Measurements from ENCODE around the gene EVA1A.

The EVA1A gene

GRCh38 chr2:75516378-75517360 lies 44.1 kb downstream of the EVA1A start:
- no peaks in the 10 kb centered on the region for H3K36me3 ChIP-seq (ENCODE audit: control insufficient read depth, insufficient read depth, low read length)
- no peaks in the 10 kb centered on the region for H3K27me3 ChIP-seq (ENCODE audit: control insufficient read depth, insufficient read depth, low read length)
- no CpG with 5 or more reads among the region's 8 CpGs for WGBS (ENCODE audit: insufficient coverage, insufficient read length)
- H3K4me3 ChIP-seq (ENCODE audit: low read length): no peak overlapping the region
- H3K4me1 ChIP-seq (ENCODE audit: control insufficient read depth, insufficient read depth, low read length): no peaks in the 10 kb centered on the region
- no peaks in the 10 kb centered on the region; the same call in 1 of the 2 replicates for H3K9me3 ChIP-seq (ENCODE audit: control insufficient read depth, insufficient read depth, low read length)
- H3K27ac ChIP-seq (ENCODE audit: low read length): no peak overlapping the region
- no peak for DNase-seq (ENCODE audit: low read depth, low spot score)

DNA sequence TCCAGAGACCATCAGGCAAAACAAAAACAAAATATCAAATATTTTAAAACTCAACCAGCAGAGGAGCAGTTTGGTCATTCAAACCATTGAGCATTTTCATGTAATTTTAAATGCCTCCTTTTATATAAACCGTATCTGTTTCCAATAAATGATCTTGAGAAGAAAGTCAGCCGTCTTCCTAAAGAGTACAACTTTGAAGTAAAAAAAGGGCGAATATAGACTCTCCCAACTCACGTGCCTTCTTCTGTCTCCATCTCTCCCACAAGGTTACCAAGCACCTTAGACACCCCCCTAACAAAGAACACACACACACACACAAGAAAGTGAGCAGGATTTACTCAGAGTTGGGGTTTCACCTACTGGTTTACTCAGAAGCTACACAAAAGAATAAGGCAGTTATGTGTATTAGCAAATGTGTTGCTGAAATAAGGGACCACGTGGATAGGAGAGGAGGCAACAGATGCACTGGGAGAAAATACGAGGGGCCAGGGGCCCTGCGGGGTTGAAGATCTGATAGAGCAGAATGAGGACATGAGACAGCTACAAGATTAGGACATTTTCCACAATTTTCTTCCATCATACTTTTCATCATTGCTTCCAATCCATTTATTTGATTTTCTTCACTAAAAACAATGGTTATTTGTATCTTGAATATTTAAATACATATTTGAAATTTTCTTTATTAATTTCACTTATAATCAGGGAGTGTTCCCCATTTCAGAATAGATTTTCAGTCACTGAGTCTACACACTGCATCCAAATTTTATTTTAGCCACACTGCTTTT lies 45.0 kb downstream of the EVA1A start:
- Histone ChIP-seq H3K9me3 (ENCODE audit: control insufficient read depth, insufficient read depth, low read length) (no peaks in the 10 kb centered on the region; the same call in 1 of the 2 replicates), H3K36me3 (ENCODE audit: control insufficient read depth, insufficient read depth, low read length) (no peaks in the 10 kb centered on the region), H3K27ac (ENCODE audit: low read length) (no peak overlapping the region), H3K27me3 (ENCODE audit: control insufficient read depth, insufficient read depth, low read length) (no peaks in the 10 kb centered on the region), H3K4me3 (ENCODE audit: low read length) (no peak overlapping the region), H3K4me1 (ENCODE audit: control insufficient read depth, insufficient read depth, low read length) (no peaks in the 10 kb centered on the region)
- no peak for DNase-seq (ENCODE audit: low read depth, low spot score)
- WGBS (ENCODE audit: insufficient coverage, insufficient read length): no CpG with 5 or more reads among the region's 7 CpGs

GRCh38 chr2:75513616-75514170 lies 47.0 kb downstream of the EVA1A start:
- H3K27ac ChIP-seq (ENCODE audit: low read length): no peak overlapping the region
- no peak for DNase-seq (ENCODE audit: low read depth, low spot score)
- H3K36me3 ChIP-seq (ENCODE audit: control insufficient read depth, insufficient read depth, low read length): 0 out of 2 replicates have a peak, but pooled peaks cover 2% of the 10 kb centered on the region
- H3K9me3 ChIP-seq (ENCODE audit: control insufficient read depth, insufficient read depth, low read length): no peaks in the 10 kb centered on the region; the same call in 1 of the 2 replicates
- no CpG with 5 or more reads among the region's 4 CpGs for WGBS (ENCODE audit: insufficient coverage, insufficient read length)
- H3K4me3 ChIP-seq (ENCODE audit: low read length): no peak overlapping the region
- no peaks in the 10 kb centered on the region for H3K4me1 ChIP-seq (ENCODE audit: control insufficient read depth, insufficient read depth, low read length)
- H3K27me3 ChIP-seq (ENCODE audit: control insufficient read depth, insufficient read depth, low read length): no peaks in the 10 kb centered on the region

GRCh38 chr2:75512455-75513212 lies 48.1 kb downstream of the EVA1A start:
- Histone ChIP-seq H3K9me3 (ENCODE audit: control insufficient read depth, insufficient read depth, low read length) (no peaks in the 10 kb centered on the region; the same call in 1 of the 2 replicates), H3K36me3 (ENCODE audit: control insufficient read depth, insufficient read depth, low read length) (0 out of 2 replicates have a peak, but pooled peaks cover 2% of the 10 kb centered on the region), H3K4me3 (ENCODE audit: low read length) (no peak overlapping the region), H3K27ac (ENCODE audit: low read length) (no peak overlapping the region), H3K4me1 (ENCODE audit: control insufficient read depth, insufficient read depth, low read length) (no peaks in the 10 kb centered on the region), H3K27me3 (ENCODE audit: control insufficient read depth, insufficient read depth, low read length) (no peaks in the 10 kb centered on the region)
- DNase-seq (ENCODE audit: low read depth, low spot score): no peak

DNA sequence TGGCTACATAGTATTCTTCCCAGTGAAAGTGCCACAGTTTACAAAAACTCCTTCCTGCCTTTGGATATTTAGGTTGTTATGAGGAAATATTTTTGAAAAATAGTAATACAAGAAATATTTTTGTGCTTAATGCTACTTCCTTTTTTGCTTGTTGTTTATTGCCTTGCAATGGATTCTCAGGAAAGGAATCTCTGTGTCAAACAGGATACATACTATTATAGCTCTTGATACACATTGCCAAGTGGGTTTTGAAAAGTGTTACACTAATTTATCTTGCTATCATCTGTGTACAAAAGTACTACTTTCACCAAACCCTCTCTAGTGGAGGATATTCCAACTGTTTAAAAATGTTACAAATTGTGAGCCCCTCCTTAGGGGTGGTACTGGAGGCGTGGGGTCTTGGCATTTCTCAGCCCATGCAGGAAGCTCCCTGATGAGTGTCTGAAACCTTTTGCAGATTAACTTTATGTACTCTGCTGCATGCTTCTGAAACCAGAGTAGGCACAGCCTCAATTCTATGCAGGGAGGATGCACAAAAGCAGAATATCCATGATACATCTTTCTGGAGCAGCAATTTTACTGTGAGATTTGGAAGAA lies 54.5 kb downstream of the EVA1A start:
- H3K36me3 ChIP-seq (ENCODE audit: control insufficient read depth, insufficient read depth, low read length): 0 out of 2 replicates have a peak, but pooled peaks cover 2% of the 10 kb centered on the region
- H3K27ac ChIP-seq (ENCODE audit: low read length): no peak overlapping the region
- no peak overlapping the region for H3K4me3 ChIP-seq (ENCODE audit: low read length)
- WGBS (ENCODE audit: insufficient coverage, insufficient read length): no CpG with 5 or more reads among the region's 1 CpG
- H3K27me3 ChIP-seq (ENCODE audit: control insufficient read depth, insufficient read depth, low read length): no peaks in the 10 kb centered on the region
- H3K4me1 ChIP-seq (ENCODE audit: control insufficient read depth, insufficient read depth, low read length): no peaks in the 10 kb centered on the region
- H3K9me3 ChIP-seq (ENCODE audit: control insufficient read depth, insufficient read depth, low read length): no peaks in the 10 kb centered on the region
- no peak for DNase-seq (ENCODE audit: low read depth, low spot score)

- H3K27ac ChIP-seq (ENCODE audit: low read length): no peak overlapping the region
- no peaks in the 10 kb centered on the region for H3K9me3 ChIP-seq (ENCODE audit: control insufficient read depth, insufficient read depth, low read length)
- WGBS (ENCODE audit: insufficient coverage, insufficient read length): no CpG with 5 or more reads among the region's 5 CpGs
- H3K27me3 ChIP-seq (ENCODE audit: control insufficient read depth, insufficient read depth, low read length): no peaks in the 10 kb centered on the region
- no peaks in the 10 kb centered on the region for H3K36me3 ChIP-seq (ENCODE audit: control insufficient read depth, insufficient read depth, low read length)
- no peak for DNase-seq (ENCODE audit: low read depth, low spot score)
- no peaks in the 10 kb centered on the region for H3K4me1 ChIP-seq (ENCODE audit: control insufficient read depth, insufficient read depth, low read length)
- no peak overlapping the region for H3K4me3 ChIP-seq (ENCODE audit: low read length)
Observed at GRCh38 chr2:75505012-75505411, 55.7 kb downstream of the EVA1A start.

DNA sequence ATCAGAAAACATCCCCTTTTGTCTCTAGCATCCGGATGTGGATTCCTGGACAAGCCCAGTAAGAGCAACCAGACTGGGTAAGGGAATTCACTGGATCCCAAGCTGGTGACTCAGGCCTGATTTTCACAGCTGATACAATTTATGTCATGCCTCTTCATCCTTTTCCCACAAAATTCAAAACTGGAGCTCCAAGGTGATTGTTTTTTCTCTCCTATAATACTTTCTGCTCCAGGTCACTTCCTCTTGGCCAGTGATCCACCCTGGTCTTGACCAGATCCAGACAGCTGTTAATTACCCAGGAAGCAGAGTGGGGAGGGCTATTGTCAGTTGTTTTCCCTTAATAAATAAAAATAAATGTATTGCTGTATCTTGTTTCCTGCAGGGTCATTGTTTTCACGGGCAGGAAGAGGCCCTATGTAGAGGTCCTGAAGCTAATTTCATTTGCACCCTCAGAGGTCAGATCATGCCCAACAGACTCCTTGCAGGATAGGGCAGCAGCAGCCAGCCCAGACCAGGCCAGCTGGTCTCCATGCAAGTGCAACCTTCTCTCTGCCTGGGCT lies 57.6 kb downstream of the EVA1A start:
- Histone ChIP-seq H3K27ac (ENCODE audit: low read length) (no peak overlapping the region), H3K4me1 (ENCODE audit: control insufficient read depth, insufficient read depth, low read length) (no peaks in the 10 kb centered on the region), H3K27me3 (ENCODE audit: control insufficient read depth, insufficient read depth, low read length) (no peaks in the 10 kb centered on the region), H3K4me3 (ENCODE audit: low read length) (no peak overlapping the region), H3K36me3 (ENCODE audit: control insufficient read depth, insufficient read depth, low read length) (no peaks in the 10 kb centered on the region), H3K9me3 (ENCODE audit: control insufficient read depth, insufficient read depth, low read length) (no peaks in the 10 kb centered on the region)
- DNase-seq (ENCODE audit: low read depth, low spot score): no peak
- WGBS (ENCODE audit: insufficient coverage, insufficient read length): no CpG with 5 or more reads among the region's 2 CpGs

DNA sequence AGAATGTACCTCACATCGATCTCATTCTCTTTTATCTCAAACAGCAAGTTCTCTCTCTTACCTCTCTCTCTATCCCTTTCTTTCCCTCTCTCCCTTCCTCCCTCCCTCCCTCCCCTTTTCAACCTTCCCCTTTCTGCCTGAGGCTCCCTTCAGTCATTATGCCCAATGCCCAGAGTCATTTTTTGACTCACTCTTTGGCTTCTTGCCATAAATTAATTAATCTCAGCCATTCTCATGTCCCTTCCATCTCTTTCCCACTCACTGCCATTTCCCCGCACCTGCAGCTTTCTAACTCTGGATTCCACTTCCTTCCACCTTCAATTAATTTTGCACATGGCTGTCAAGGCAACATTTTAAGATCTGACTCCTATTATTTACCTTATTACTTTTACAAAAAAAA lies 60.1 kb downstream of the EVA1A start:
- Histone ChIP-seq H3K27ac (ENCODE audit: low read length) (no peak overlapping the region), H3K27me3 (ENCODE audit: control insufficient read depth, insufficient read depth, low read length) (no peaks in the 10 kb centered on the region), H3K4me1 (ENCODE audit: control insufficient read depth, insufficient read depth, low read length) (no peaks in the 10 kb centered on the region), H3K9me3 (ENCODE audit: control insufficient read depth, insufficient read depth, low read length) (no peaks in the 10 kb centered on the region), H3K36me3 (ENCODE audit: control insufficient read depth, insufficient read depth, low read length) (no peaks in the 10 kb centered on the region), H3K4me3 (ENCODE audit: low read length) (no peak overlapping the region)
- WGBS (ENCODE audit: insufficient coverage, insufficient read length): 100% methylated on average over 1 of the region's 2 CpGs
- DNase-seq (ENCODE audit: low read depth, low spot score): no peak

- DNase-seq (ENCODE audit: low read depth, low spot score): no peak
- Histone ChIP-seq H3K27ac (ENCODE audit: low read length) (no peak overlapping the region), H3K9me3 (ENCODE audit: control insufficient read depth, insufficient read depth, low read length) (no peaks in the 10 kb centered on the region), H3K27me3 (ENCODE audit: control insufficient read depth, insufficient read depth, low read length) (no peaks in the 10 kb centered on the region), H3K4me1 (ENCODE audit: control insufficient read depth, insufficient read depth, low read length) (no peaks in the 10 kb centered on the region), H3K4me3 (ENCODE audit: low read length) (no peak overlapping the region), H3K36me3 (ENCODE audit: control insufficient read depth, insufficient read depth, low read length) (no peaks in the 10 kb centered on the region)
- no CpG with 5 or more reads among the region's 4 CpGs for WGBS (ENCODE audit: insufficient coverage, insufficient read length)
Observed at GRCh38 chr2:75499534-75499933, 61.2 kb downstream of the EVA1A start.

Data from iPS DF 6.9 (cell line).